ENCODE measurements around the gene VCL.
A peak's percentile ranks its signal among the peaks of the same experiment; 100 is the strongest.
"Not testable (repeated sequence)": the region's sequence is repeated elsewhere in the genome, so short reads cannot be mapped to it uniquely, and the experiment has no call there.

VCL gene

DNA sequence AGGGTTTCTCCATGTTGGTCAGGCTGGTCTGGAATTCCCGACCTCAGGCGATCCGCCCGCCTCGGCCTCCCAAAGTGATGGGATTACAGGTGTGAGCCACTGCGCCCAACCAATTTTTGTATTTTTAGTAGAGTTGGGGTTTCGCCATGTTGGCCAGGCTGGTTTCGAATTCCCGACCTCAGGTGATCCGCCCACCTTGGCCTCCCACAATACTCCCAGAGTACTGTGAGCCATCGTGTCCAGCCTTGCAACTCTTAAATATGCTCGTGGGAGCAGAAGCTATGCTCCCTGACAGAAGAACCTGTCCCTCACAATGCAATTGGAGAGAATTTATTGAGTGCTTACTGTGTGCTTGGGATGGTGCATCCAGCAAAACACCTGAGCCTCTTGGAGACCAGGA, 34.4 kb upstream of the VCL start:
- not testable (repeated sequence) for H3K27me3 ChIP-seq (ENCODE audit: control insufficient read depth in 2 of 2, insufficient read depth in 2 of 2, low read length in 2 of 2); H3K36me3 ChIP-seq (ENCODE audit: control insufficient read depth in 2 of 2, insufficient read depth in 2 of 2, low read length in 2 of 2); H3K9me3 ChIP-seq (ENCODE audit: control insufficient read depth in 2 of 2, low read length in 2 of 2); H3K27ac ChIP-seq (ENCODE audit: low read depth in 2 of 2, low read length in 2 of 2); H3K4me3 ChIP-seq (ENCODE audit: low read length in 2 of 2); H3K9ac ChIP-seq (ENCODE audit: low read depth in 1 of 2, low read length in 2 of 2)
- peaks cover 13 to 21% of the 10 kb centered on the region in 2 donors for H3K4me1 ChIP-seq (ENCODE audit: control insufficient read depth in 2 of 2, insufficient read depth in 2 of 2, low read length in 2 of 2)

- no peak overlapping the region for H3K4me3 ChIP-seq (ENCODE audit: low read length in 2 of 2)
- peaks cover 15 to 22% of the 10 kb centered on the region in 2 donors for H3K4me1 ChIP-seq (ENCODE audit: control insufficient read depth in 2 of 2, insufficient read depth in 2 of 2, low read length in 2 of 2)
- no peak overlapping the region for H3K9ac ChIP-seq (ENCODE audit: low read depth in 1 of 2, low read length in 2 of 2)
- H3K9me3 ChIP-seq (ENCODE audit: control insufficient read depth in 2 of 2, low read length in 2 of 2): no peaks in the 10 kb centered on the region
- H3K27ac ChIP-seq (ENCODE audit: low read depth in 2 of 2, low read length in 2 of 2): no peak overlapping the region
- H3K36me3 ChIP-seq (ENCODE audit: control insufficient read depth in 2 of 2, insufficient read depth in 2 of 2, low read length in 2 of 2): no peaks in the 10 kb centered on the region
- H3K27me3 ChIP-seq (ENCODE audit: control insufficient read depth in 2 of 2, insufficient read depth in 2 of 2, low read length in 2 of 2): no peaks in the 10 kb centered on the region
These were observed 33.2 kb upstream of the VCL start for GRCh38 chr10:73964743-73965142.

GRCh38 chr10:73965267-73965889, 32.5 kb upstream of the VCL start:
- not testable (repeated sequence) for H3K27me3 ChIP-seq (ENCODE audit: control insufficient read depth in 2 of 2, insufficient read depth in 2 of 2, low read length in 2 of 2); H3K36me3 ChIP-seq (ENCODE audit: control insufficient read depth in 2 of 2, insufficient read depth in 2 of 2, low read length in 2 of 2); H3K9me3 ChIP-seq (ENCODE audit: control insufficient read depth in 2 of 2, low read length in 2 of 2)
- Histone ChIP-seq H3K4me1 (ENCODE audit: control insufficient read depth in 2 of 2, insufficient read depth in 2 of 2, low read length in 2 of 2) (peaks cover 15 to 22% of the 10 kb centered on the region in 2 donors), H3K4me3 (ENCODE audit: low read length in 2 of 2) (peak overlapping the region; percentile 15 to 57), H3K27ac (ENCODE audit: low read depth in 2 of 2, low read length in 2 of 2) (peak overlapping the region; percentile 83 to 89), H3K9ac (ENCODE audit: low read depth in 1 of 2, low read length in 2 of 2) (peak overlapping the region; percentile 4 to 67)

DNA sequence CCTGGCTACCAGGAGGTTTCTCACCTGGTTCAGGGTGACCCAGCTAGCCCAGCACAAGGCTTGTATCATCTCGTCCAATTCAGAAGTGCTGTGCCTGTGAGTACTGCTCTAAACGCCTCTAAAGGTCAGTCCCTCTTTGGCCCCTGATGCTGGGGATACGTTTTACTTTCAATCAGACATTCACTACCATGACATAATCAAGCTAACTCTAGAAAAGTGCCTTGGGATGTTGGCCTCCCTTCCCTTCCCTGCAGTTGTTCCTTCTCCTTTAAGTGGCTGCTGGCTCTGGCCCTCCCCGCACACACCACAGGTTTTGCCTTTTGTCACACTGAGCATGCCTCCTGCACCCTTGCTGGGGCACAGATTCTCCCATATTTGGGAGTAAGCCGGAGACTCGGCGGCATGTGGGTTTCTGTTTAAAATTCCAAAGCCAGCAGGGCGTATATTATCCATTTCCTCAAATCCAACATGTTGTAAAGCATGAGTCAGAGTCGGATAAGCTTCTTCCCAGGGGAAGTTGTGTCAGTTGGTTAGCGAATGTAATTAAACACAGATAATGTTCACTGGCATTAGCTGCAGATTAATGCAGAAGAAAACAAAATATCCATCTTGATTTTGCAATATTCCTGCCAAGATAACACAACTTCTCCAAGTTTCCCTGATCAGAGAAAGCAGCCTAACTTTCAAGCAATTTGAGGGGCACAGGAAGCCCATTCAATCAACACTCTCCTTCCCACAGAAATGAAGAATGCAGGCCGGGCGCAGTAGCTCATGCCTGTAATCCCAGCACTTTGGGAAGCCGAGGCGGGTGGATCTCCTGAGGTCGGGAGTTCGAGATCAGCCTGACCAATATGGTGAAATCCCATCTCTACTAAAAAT, 31.8 kb upstream of the VCL start:
- Histone ChIP-seq H3K27ac (ENCODE audit: low read depth in 2 of 2, low read length in 2 of 2) (peak overlapping the region; percentile 83 to 89), H3K27me3 (ENCODE audit: control insufficient read depth in 2 of 2, insufficient read depth in 2 of 2, low read length in 2 of 2) (no peaks in the 10 kb centered on the region), H3K9me3 (ENCODE audit: control insufficient read depth in 2 of 2, low read length in 2 of 2) (no peaks in the 10 kb centered on the region), H3K36me3 (ENCODE audit: control insufficient read depth in 2 of 2, insufficient read depth in 2 of 2, low read length in 2 of 2) (no peaks in the 10 kb centered on the region), H3K4me1 (ENCODE audit: control insufficient read depth in 2 of 2, insufficient read depth in 2 of 2, low read length in 2 of 2) (peaks cover 15 to 22% of the 10 kb centered on the region in 2 donors), H3K9ac (ENCODE audit: low read depth in 1 of 2, low read length in 2 of 2) (peak overlapping the region; percentile 4 to 67), H3K4me3 (ENCODE audit: low read length in 2 of 2) (peak overlapping the region; percentile 15 to 57)

GRCh38 chr10:73967022-73967429, 30.9 kb upstream of the VCL start:
- Histone ChIP-seq H3K27ac (ENCODE audit: low read depth in 2 of 2, low read length in 2 of 2) (peak overlapping the region; percentile 83 to 89), H3K9me3 (ENCODE audit: control insufficient read depth in 2 of 2, low read length in 2 of 2) (no peaks in the 10 kb centered on the region), H3K4me3 (ENCODE audit: low read length in 2 of 2) (no peak overlapping the region), H3K36me3 (ENCODE audit: control insufficient read depth in 2 of 2, insufficient read depth in 2 of 2, low read length in 2 of 2) (no peaks in the 10 kb centered on the region), H3K9ac (ENCODE audit: low read depth in 1 of 2, low read length in 2 of 2) (no peak overlapping the region), H3K27me3 (ENCODE audit: control insufficient read depth in 2 of 2, insufficient read depth in 2 of 2, low read length in 2 of 2) (no peaks in the 10 kb centered on the region), H3K4me1 (ENCODE audit: control insufficient read depth in 2 of 2, insufficient read depth in 2 of 2, low read length in 2 of 2) (peaks cover 15 to 22% of the 10 kb centered on the region in 2 donors)

DNA sequence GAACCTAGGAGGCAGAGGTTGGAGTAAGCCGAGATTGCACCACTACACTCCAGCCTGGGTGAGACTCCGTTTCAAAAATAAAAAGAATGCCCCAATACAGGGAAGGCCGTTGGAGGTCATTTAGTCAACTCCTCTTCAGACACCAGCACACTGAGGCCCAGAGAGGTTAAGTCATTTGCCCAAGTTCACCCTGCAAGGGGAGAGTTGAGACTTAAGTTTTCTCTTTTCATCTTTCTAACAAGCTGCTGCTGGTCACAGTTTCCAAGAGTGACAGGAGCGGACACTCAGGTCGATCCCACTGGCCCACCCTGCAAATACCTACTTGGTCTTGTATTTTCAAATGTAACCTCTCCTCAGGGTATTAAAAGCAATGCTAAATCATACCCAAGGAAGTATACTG, 30.4 kb upstream of the VCL start:
- Histone ChIP-seq H3K27ac (ENCODE audit: low read depth in 2 of 2, low read length in 2 of 2) (peak overlapping the region; percentile 56 to 61), H3K4me3 (ENCODE audit: low read length in 2 of 2) (no peak overlapping the region), H3K9ac (ENCODE audit: low read depth in 1 of 2, low read length in 2 of 2) (no peak overlapping the region), H3K27me3 (ENCODE audit: control insufficient read depth in 2 of 2, insufficient read depth in 2 of 2, low read length in 2 of 2) (no peaks in the 10 kb centered on the region), H3K9me3 (ENCODE audit: control insufficient read depth in 2 of 2, low read length in 2 of 2) (no peaks in the 10 kb centered on the region), H3K4me1 (ENCODE audit: control insufficient read depth in 2 of 2, insufficient read depth in 2 of 2, low read length in 2 of 2) (peaks cover 15 to 22% of the 10 kb centered on the region in 2 donors), H3K36me3 (ENCODE audit: control insufficient read depth in 2 of 2, insufficient read depth in 2 of 2, low read length in 2 of 2) (no peaks in the 10 kb centered on the region)

DNA sequence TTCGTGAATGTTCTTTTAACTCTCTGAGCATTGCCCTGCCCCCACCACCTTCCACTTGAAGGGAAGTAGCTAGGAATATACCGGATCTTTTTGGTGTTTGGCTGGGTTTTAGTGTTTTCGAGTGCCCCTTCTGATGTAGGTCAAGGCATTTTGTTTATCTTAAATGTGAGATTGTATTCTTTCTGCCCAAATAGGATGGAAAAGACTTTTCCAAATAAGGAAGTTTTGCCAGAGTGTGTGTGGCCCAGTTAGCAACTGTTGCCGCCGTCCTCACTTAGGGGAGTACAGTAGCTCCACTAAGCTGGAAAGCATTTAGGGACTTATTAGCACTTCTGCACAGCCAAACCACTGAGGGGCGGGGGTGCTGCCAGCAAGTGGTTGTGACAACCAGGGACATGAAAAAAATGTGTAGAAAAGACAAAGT, 29.8 kb upstream of the VCL start:
- Histone ChIP-seq H3K36me3 (ENCODE audit: control insufficient read depth in 2 of 2, insufficient read depth in 2 of 2, low read length in 2 of 2) (no peaks in the 10 kb centered on the region), H3K9ac (ENCODE audit: low read depth in 1 of 2, low read length in 2 of 2) (no peak overlapping the region), H3K27ac (ENCODE audit: low read depth in 2 of 2, low read length in 2 of 2) (peak overlapping the region; percentile 56 to 61), H3K9me3 (ENCODE audit: control insufficient read depth in 2 of 2, low read length in 2 of 2) (no peaks in the 10 kb centered on the region), H3K27me3 (ENCODE audit: control insufficient read depth in 2 of 2, insufficient read depth in 2 of 2, low read length in 2 of 2) (no peaks in the 10 kb centered on the region), H3K4me1 (ENCODE audit: control insufficient read depth in 2 of 2, insufficient read depth in 2 of 2, low read length in 2 of 2) (peaks cover 15 to 22% of the 10 kb centered on the region in 2 donors), H3K4me3 (ENCODE audit: low read length in 2 of 2) (no peak overlapping the region)

GRCh38 chr10:73969224-73969841, 28.6 kb upstream of the VCL start:
- Histone ChIP-seq H3K27me3 (ENCODE audit: control insufficient read depth in 2 of 2, insufficient read depth in 2 of 2, low read length in 2 of 2) (no peaks in the 10 kb centered on the region), H3K27ac (ENCODE audit: low read depth in 2 of 2, low read length in 2 of 2) (no peak overlapping the region), H3K9me3 (ENCODE audit: control insufficient read depth in 2 of 2, low read length in 2 of 2) (no peaks in the 10 kb centered on the region), H3K4me3 (ENCODE audit: low read length in 2 of 2) (no peak overlapping the region), H3K4me1 (ENCODE audit: control insufficient read depth in 2 of 2, insufficient read depth in 2 of 2, low read length in 2 of 2) (peaks cover 15 to 22% of the 10 kb centered on the region in 2 donors), H3K36me3 (ENCODE audit: control insufficient read depth in 2 of 2, insufficient read depth in 2 of 2, low read length in 2 of 2) (no peaks in the 10 kb centered on the region), H3K9ac (ENCODE audit: low read depth in 1 of 2, low read length in 2 of 2) (no peak overlapping the region)

GRCh38 chr10:73970845-73971244, 27.1 kb upstream of the VCL start:
- H3K4me1 ChIP-seq (ENCODE audit: control insufficient read depth in 2 of 2, insufficient read depth in 2 of 2, low read length in 2 of 2): peaks cover 14 to 18% of the 10 kb centered on the region in 2 donors
- H3K36me3 ChIP-seq (ENCODE audit: control insufficient read depth in 2 of 2, insufficient read depth in 2 of 2, low read length in 2 of 2): no peaks in the 10 kb centered on the region
- no peaks in the 10 kb centered on the region for H3K9me3 ChIP-seq (ENCODE audit: control insufficient read depth in 2 of 2, low read length in 2 of 2)
- no peak overlapping the region for H3K4me3 ChIP-seq (ENCODE audit: low read length in 2 of 2)
- no peak overlapping the region for H3K9ac ChIP-seq (ENCODE audit: low read depth in 1 of 2, low read length in 2 of 2)
- no peaks in the 10 kb centered on the region for H3K27me3 ChIP-seq (ENCODE audit: control insufficient read depth in 2 of 2, insufficient read depth in 2 of 2, low read length in 2 of 2)
- H3K27ac ChIP-seq (ENCODE audit: low read depth in 2 of 2, low read length in 2 of 2): no peak overlapping the region
